Suppressor macrophage (primary cell): ENCODE data around the gene GATB.

Experiments
- DNase-seq, 4 experiments: peaks; one replicate each; pipeline ENCODE4 v3.0.0-alpha.2; 2020 to 2022

Gene GATB

GRCh38 chr4:151646322-151646721 lies 114.5 kb downstream of the GATB start:
- no peak for DNase-seq

DNA sequence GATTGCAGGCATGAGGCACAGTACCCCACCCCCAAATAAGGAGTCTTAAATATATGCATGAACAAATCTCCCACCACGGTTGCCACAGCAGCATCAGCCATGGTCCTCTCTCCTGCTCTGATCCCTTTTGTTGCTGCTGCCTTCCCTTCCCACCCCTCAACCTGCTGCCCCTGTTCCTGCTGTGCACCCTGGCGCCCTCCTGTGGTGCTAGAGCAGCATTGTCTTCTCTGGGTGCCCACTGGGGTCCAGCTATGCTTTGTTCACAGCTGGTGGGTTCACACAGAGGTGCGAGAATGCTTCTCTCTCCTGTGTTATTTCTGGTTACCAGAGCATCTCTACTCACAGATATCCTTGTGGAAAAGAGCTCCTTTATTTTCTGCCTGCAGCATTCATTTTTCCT lies 116.2 kb downstream of the GATB start:
- DNase-seq = peak in 3 of 4 experiments; percentile 12 to 30 (median 24)

GRCh38 chr4:151643564-151643963 lies 117.2 kb downstream of the GATB start:
- DNase-seq = no peak

GRCh38 chr4:151641983-151642382 lies 118.8 kb downstream of the GATB start:
- peak in 1 of 4 experiments; percentile 3 for DNase-seq

- DNase-seq = peak in 3 of 4 experiments; percentile 8 to 13 (median 12)
Observed at GRCh38 chr4:151641167-151641566, 119.6 kb downstream of the GATB start.

- no peak for DNase-seq
Observed at GRCh38 chr4:151640381-151640780, 120.4 kb downstream of the GATB start.

DNA sequence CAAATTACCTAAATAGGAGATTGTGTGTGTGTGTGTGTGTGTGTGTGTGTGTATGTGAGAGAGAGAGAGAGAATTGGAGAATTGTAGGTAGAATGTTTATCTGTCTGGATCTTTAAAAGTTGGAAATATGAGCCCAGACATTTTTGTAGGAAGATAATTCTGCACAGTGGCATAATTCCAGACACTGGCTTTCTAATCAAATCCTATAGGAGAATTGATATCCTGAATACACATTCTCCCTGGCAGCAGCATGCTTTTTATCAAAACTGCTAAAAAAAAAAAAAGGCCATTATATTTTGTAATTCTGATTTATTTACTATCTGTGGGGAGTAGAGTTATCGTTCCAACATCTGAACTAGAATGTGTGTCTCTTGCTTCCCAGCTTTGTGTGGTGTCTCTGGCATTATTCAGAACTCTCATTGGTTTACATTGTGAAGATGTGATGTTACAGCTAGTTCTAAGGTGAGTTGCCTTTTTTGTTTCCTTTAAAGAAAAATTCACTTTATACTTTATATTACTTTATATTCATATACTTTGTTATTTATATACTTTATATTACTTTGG lies 122.4 kb downstream of the GATB start:
- no peak for DNase-seq

- DNase-seq = no peak
Observed at GRCh38 chr4:151631349-151631748, 129.5 kb downstream of the GATB start.

DNA sequence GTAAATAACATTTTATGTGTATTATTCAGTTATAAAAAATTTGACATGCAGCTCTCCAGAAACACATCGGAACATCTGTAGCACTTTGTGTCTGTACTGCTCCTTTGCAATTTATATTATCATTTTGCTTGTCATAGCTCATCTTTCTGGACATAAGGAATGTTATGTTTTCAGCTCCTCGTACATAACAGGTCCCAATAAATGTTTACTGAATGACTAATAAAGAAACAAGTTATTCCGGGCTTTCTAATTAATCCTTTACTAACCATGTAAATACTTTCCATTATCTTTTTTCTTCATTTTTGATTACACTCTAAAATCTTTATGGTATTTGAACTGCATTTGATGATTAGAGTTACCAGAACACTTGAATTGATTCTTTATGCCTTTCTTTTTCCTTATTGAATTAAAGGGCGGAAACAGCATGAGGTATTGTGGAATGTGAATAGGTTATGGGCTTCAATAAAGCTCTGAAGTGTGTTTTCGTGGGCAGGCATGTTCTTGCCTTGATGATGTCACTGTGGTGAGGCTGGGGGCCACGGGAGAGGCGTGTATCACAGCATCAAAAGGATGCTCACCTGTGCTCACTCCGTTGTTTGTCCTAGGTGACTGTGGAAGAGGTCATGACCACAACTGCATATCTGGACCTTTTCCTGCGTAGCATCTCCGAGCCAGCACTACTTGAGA lies 131.6 kb downstream of the GATB start:
- no peak for DNase-seq

- DNase-seq = no peak
Observed at GRCh38 chr4:151628001-151628608, 132.7 kb downstream of the GATB start.

DNA sequence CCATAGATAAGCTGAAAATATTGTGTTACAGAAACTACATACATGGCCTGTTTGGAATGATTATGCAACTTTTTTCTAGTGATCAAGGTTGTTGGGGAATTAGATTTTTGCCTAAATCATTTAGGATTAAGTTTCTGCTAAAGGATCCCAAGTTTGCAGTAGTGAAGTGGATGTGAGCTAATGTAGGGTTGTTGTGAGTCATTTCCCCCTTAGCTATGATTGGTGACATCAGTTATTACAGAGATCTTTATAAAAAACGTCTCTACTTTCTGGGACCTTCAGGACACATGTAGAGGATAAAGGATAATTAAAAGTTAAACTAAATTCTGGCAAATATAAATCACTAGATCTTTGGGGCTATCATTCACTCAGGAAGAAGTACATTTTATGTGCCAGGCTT lies 133.3 kb downstream of the GATB start:
- no peak for DNase-seq

GRCh38 chr4:151626751-151627150 lies 134.1 kb downstream of the GATB start:
- DNase-seq = no peak

- no peak for DNase-seq
Observed at GRCh38 chr4:151626228-151626627, 134.6 kb downstream of the GATB start.

DNA sequence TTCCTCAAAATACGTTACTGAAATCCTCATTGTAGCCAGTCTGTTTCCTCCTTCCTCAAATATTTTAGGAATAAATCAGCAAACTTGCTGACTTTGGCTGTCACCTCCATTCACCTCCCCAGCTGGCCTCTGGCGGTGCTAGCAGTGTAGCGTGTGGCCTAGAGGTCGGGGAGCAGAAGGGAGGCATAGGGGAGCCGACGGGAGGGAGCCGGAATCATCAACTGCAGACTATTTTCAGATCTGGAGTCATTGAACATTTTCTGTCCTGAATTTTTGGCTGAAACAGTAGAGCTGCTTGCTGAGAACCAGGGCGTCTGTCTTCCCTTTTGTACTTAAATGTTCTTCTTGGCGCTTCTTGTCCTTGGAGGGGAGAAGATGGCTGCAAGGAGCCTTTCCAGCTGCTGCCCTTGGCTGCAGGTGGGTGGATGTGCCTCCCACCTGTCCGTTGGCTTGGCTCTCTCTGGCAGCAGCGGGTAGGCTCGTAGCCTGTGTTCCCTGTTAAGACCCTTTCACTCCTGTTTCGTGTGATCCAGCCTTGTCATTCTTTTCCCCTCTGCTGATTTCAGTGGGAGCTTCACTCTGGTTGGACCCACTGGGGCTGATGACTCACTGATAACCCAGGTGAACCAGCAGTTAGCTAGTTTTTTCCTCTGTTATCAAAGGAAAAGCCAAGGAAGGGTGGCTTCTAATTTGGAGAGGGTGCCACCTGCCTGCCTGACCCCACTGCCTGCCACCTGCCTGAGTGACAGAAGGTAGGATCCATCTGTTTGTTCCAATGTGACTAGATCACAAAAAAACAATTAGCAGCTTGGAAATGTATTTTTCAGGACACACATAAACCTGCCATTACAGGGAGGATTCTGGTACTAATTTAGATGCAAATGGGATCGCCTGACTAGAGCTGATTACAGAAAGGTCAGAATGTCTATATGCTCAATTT lies 135.9 kb downstream of the GATB start:
- DNase-seq = no peak
